Mesenchymal stem cell (in vitro differentiated cells and primary cell): Measurements from ENCODE around the gene SYDE2.

Experiments
- DNase-seq: peaks from one replicate; pipeline ENCODE4 v3.0.0-alpha.2; 2013
- H2AFZ ChIP-seq: one replicate; pipeline ENCODE4 v1.6.1; 2013; ENCODE audit warnings: low read depth, mild to moderate bottlenecking, control low read depth, inconsistent platforms, low read length, moderate library complexity
- H2AK5ac ChIP-seq: 2 replicates; pipeline ENCODE4 v1.6.1; 2013; ENCODE audit warnings: low read length, moderate library complexity, mild to moderate bottlenecking, inconsistent platforms; ENCODE audit not compliant: severe bottlenecking
- H2BK120ac ChIP-seq: one replicate; pipeline ENCODE4 v1.6.1; 2013; ENCODE audit warnings: low read depth, mild to moderate bottlenecking, inconsistent platforms, low read length, moderate library complexity
- H2BK12ac ChIP-seq, 2 experiments: one replicate each; pipeline ENCODE4 v1.6.1; 2013; ENCODE audit warnings: inconsistent platforms in 2 of 2, low read length in 2 of 2, mild to moderate bottlenecking in 2 of 2, moderate library complexity in 2 of 2, control low read depth in 1 of 2
- H2BK15ac ChIP-seq: one replicate; pipeline ENCODE4 v1.6.1; 2013; ENCODE audit warnings: mild to moderate bottlenecking, low read depth, inconsistent platforms; ENCODE audit not compliant: poor library complexity, severe bottlenecking
- H2BK5ac ChIP-seq: 2 replicates; pipeline ENCODE4 v1.6.1; 2013; ENCODE audit warnings: low read depth, mild to moderate bottlenecking, low read length, control low read depth, inconsistent platforms; ENCODE audit not compliant: poor library complexity, severe bottlenecking
- H3K14ac ChIP-seq, 2 experiments: one replicate each; pipeline ENCODE4 v1.6.1; 2013; ENCODE audit warnings: inconsistent platforms in 2 of 2, low read length in 2 of 2, control low read depth in 1 of 2, mild to moderate bottlenecking in 1 of 2, moderate library complexity in 1 of 2
- H3K18ac ChIP-seq, 2 experiments: one replicate each; pipeline ENCODE4 v1.6.1; 2013; ENCODE audit warnings: inconsistent platforms in 2 of 2, low read length in 2 of 2, control low read depth in 1 of 2, low read depth in 1 of 2, mild to moderate bottlenecking in 1 of 2
- H3K23ac ChIP-seq, 2 experiments: one replicate each; pipeline ENCODE4 v1.6.1; 2013; ENCODE audit warnings: inconsistent platforms in 2 of 2, low read length in 2 of 2, mild to moderate bottlenecking in 2 of 2, moderate library complexity in 2 of 2, control low read depth in 1 of 2
- H3K27ac ChIP-seq: 2 replicates; pipeline ENCODE4 v1.5.1; 2013; ENCODE audit warnings: mild to moderate bottlenecking, moderate library complexity, low read length, control low read depth, inconsistent platforms; ENCODE audit not compliant: poor library complexity, severe bottlenecking
- H3K27me3 ChIP-seq, 2 experiments: 2 replicates each; pipeline versions ENCODE4 v1.6.1 to v1.7.0; 2013; ENCODE audit warnings: low read length in 2 of 2, mild to moderate bottlenecking in 2 of 2, moderate library complexity in 2 of 2, control low read depth in 1 of 2, inconsistent platforms in 1 of 2; ENCODE audit not compliant: control insufficient read depth in 1 of 2, insufficient read depth in 1 of 2
- H3K36me3 ChIP-seq, 2 experiments: 2 replicates each; pipeline versions ENCODE4 v1.6.1 to v1.7.0; 2013; ENCODE audit warnings: low read length in 2 of 2, control low read depth in 1 of 2, inconsistent platforms in 1 of 2, low read depth in 1 of 2, mild to moderate bottlenecking in 1 of 2; ENCODE audit not compliant: insufficient read depth in 2 of 2, control insufficient read depth in 1 of 2
- H3K4ac ChIP-seq, 2 experiments: one replicate each; pipeline ENCODE4 v1.6.1; 2013; ENCODE audit warnings: inconsistent platforms in 2 of 2, low read length in 2 of 2, mild to moderate bottlenecking in 2 of 2, moderate library complexity in 2 of 2, control low read depth in 1 of 2, low read depth in 1 of 2
- H3K4me1 ChIP-seq: 2 replicates; pipeline ENCODE4 v1.6.1; 2013; ENCODE audit warnings: low read depth, low read length, control low read depth; ENCODE audit not compliant: control insufficient read depth, insufficient read depth
- H3K4me2 ChIP-seq: 2 replicates; pipeline ENCODE4 v1.6.1; 2013; ENCODE audit warnings: low read length, mild to moderate bottlenecking, inconsistent platforms; ENCODE audit not compliant: poor library complexity, severe bottlenecking
- H3K4me3 ChIP-seq, 2 experiments: 2 replicates each; pipeline versions ENCODE4 v1.5.1 to v1.7.0; 2013; ENCODE audit warnings: low read length in 2 of 2, mild to moderate bottlenecking in 2 of 2, control low read depth in 1 of 2, low read depth in 1 of 2; ENCODE audit not compliant: insufficient read depth in 1 of 2
- H3K79me1 ChIP-seq: replicated peaks from 2 replicates; pipeline ENCODE4 v1.6.1; 2013; ENCODE audit warnings: mild to moderate bottlenecking, control low read depth, low read length, inconsistent platforms; ENCODE audit not compliant: poor library complexity, severe bottlenecking
- H3K9ac ChIP-seq: 2 replicates; pipeline ENCODE4 v1.7.0; 2013; ENCODE audit warnings: mild to moderate bottlenecking, low read length, moderate library complexity
- H3K9me3 ChIP-seq: 2 replicates; pipeline ENCODE4 v1.7.0; 2013; ENCODE audit warnings: mild to moderate bottlenecking, low read length; ENCODE audit not compliant: control insufficient read depth
- H4K8ac ChIP-seq: one replicate; pipeline ENCODE4 v1.6.1; 2013; ENCODE audit warnings: inconsistent platforms, mild to moderate bottlenecking, low read length, moderate library complexity
- H4K91ac ChIP-seq: one replicate; pipeline ENCODE4 v1.6.1; 2013; ENCODE audit warnings: mild to moderate bottlenecking, low read length, inconsistent platforms
- WGBS: methylation state at CpG from one replicate; pipeline ENCODE4 v1.1.7; 2013; ENCODE audit warnings: mixed read lengths; 5-methylcytosine and 5-hydroxymethylcytosine counted together

SYDE2 gene

DNA sequence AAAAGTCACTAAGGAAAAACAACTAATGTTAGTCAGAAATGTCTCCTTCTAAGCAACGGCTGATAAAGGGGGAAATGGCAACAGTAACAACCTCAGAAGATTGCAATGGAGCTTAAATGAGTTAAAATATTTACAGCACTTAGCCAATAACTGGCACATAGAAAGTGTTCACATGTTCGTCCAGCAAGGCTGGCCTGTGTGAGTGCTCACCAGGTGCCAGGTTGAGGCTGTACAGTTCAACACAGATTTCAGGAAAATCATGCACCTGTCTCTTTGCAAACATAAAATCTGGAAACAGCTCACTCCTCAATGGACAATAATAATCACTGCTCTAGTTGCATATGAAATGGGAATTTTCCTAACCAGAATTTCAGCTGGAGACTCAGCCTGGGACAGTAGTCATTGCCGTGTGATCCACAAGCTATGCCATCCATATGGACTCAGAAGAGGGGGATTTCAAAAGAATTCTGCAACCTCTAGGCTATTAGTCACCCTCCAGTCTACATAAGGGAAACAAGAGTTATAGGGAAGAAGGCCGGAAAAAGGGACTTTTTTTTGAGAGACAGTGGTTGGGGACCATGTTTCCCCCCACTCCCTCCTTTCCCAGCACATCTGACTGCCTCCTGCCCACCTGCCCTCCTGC, 68.6 kb downstream of the SYDE2 start:
- Histone ChIP-seq H3K23ac (no peak overlapping the region), H3K27me3 (no peaks in the 10 kb centered on the region), H2BK5ac (no peak overlapping the region), H2AFZ (no peak overlapping the region), H4K91ac (no peak overlapping the region), H3K4me3 (no peak overlapping the region), H2AK5ac (no peak overlapping the region), H3K9me3 (no peaks in the 10 kb centered on the region), H3K27ac (no peak overlapping the region), H2BK120ac (no peak overlapping the region), H3K79me1 (no peaks in the 10 kb centered on the region), H3K18ac (no peak overlapping the region), H4K8ac (no peak overlapping the region), H2BK15ac (no peak overlapping the region), H3K36me3 (no peaks in the 10 kb centered on the region), H3K4me2 (no peak overlapping the region), H2BK12ac (no peak overlapping the region), H3K9ac (no peak overlapping the region), H3K14ac (no peak overlapping the region), H3K4me1 (peaks cover 6% of the 10 kb centered on the region), H3K4ac (no peak overlapping the region)
- WGBS = 60% methylated on average over 4 of the region's 4 CpGs
- DNase-seq = peak; percentile 48

DNA sequence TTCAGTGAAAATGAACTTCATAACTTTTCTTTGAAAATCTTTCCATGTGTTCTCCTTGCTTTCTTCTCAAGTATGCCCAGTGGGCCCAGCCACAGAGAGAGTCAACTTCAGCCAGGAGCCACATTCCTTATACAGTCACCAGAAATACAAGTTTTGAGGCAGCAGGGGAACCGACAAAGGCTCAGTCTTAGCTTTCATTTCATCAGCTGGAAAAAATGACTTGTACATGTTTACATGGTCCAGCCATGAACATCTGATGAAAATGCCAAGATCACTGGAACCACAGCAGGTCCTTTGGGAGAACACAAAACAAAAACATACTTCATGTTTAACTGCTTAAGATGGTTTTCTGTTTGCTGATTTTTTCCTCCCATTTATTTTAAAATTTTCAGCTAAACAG, 72.5 kb downstream of the SYDE2 start:
- no peaks in the 10 kb centered on the region for H3K27me3 ChIP-seq
- DNase-seq = peak; percentile 65
- peaks cover 0 to 3% of the 10 kb centered on the region in 2 experiments for H3K36me3 ChIP-seq

DNA sequence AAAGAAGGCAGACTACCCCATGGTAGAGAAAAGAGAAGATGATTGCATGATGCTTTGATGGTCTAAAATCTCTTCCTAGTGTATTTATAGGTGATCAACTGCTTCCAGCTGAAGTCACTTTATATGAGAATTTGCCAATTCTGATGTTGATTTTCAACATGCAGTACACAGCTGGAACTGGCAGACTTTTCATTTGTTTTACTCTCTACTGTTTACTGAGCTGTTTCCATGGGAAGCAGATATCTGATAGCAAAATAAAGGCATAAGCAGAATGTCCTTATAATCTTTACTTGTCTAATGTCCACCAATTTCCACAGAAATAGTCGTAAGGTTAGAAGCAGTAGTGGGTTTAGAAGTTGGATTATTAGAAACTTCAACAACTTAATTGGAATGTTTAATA, 74.9 kb downstream of the SYDE2 start:
- no peak overlapping the region for H2AK5ac ChIP-seq
- no peak overlapping the region for H2AFZ ChIP-seq
- no peaks in the 10 kb centered on the region for H3K27me3 ChIP-seq
- H3K4ac ChIP-seq = no peak overlapping the region
- WGBS = no CpG with 5 or more reads among the region's 1 CpG
- H3K79me1 ChIP-seq = no peaks in the 10 kb centered on the region
- no peak overlapping the region for H3K18ac ChIP-seq
- H3K36me3 ChIP-seq = peaks cover 0 to 3% of the 10 kb centered on the region in 2 experiments
- no peak overlapping the region for H3K23ac ChIP-seq
- peak; percentile 18 for DNase-seq
- H3K4me3 ChIP-seq = no peak overlapping the region
- H2BK15ac ChIP-seq = no peak overlapping the region
- H2BK12ac ChIP-seq = no peak overlapping the region
- H3K27ac ChIP-seq = no peak overlapping the region
- no peaks in the 10 kb centered on the region for H3K9me3 ChIP-seq
- no peak overlapping the region for H3K14ac ChIP-seq
- H4K91ac ChIP-seq = no peak overlapping the region
- no peak overlapping the region for H4K8ac ChIP-seq
- H2BK5ac ChIP-seq = no peak overlapping the region
- H3K4me1 ChIP-seq = no peaks in the 10 kb centered on the region
- H3K4me2 ChIP-seq = no peak overlapping the region
- H2BK120ac ChIP-seq = no peak overlapping the region
- H3K9ac ChIP-seq = no peak overlapping the region

More for the DNA sequence above, 72.5 kb downstream of the SYDE2 start:
- Histone ChIP-seq H2AFZ (no peak overlapping the region), H3K9me3 (no peaks in the 10 kb centered on the region), H3K18ac (no peak overlapping the region), H3K23ac (no peak overlapping the region), H3K4me2 (no peak overlapping the region), H3K14ac (no peak overlapping the region), H2BK5ac (no peak overlapping the region), H2BK15ac (no peak overlapping the region), H2AK5ac (no peak overlapping the region), H2BK12ac (no peak overlapping the region), H4K8ac (no peak overlapping the region), H3K4ac (no peak overlapping the region), H3K27ac (no peak overlapping the region), H3K4me1 (no peaks in the 10 kb centered on the region), H3K4me3 (no peak overlapping the region), H3K79me1 (no peaks in the 10 kb centered on the region), H4K91ac (no peak overlapping the region), H2BK120ac (no peak overlapping the region), H3K9ac (no peak overlapping the region)
- 88% methylated on average over 1 of the region's 1 CpG for WGBS

DNA sequence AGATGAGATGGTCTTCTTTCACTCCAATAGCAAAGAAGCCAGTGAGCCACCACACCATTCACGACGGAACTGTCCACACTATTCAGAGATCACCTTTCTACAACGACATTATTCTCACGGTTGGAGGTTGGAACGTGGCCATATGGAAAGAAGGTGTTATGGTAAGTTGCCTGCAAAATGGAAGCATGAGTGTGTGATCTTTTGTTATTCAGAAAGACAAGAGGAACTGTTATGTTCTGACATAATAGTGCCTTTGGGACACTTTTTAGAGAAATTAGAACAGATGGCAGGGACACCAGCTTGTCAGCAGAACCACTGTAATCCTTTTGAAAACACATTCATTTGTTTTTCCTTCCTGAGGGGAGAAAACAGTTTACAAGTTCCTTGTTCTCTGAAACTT, 76.7 kb downstream of the SYDE2 start:
- H2BK5ac ChIP-seq = no peak overlapping the region

More for the DNA sequence above, 76.7 kb downstream of the SYDE2 start:
- Histone ChIP-seq H2BK15ac (no peak overlapping the region), H4K8ac (no peak overlapping the region), H3K36me3 (peaks cover 0 to 3% of the 10 kb centered on the region in 2 experiments), H3K4me2 (no peak overlapping the region), H3K27ac (no peak overlapping the region), H3K4me3 (no peak overlapping the region), H2BK120ac (no peak overlapping the region), H3K9ac (no peak overlapping the region), H3K23ac (no peak overlapping the region), H4K91ac (no peak overlapping the region), H2AK5ac (no peak overlapping the region), H3K4me1 (no peaks in the 10 kb centered on the region), H3K18ac (no peak overlapping the region), H3K4ac (no peak overlapping the region), H3K79me1 (no peaks in the 10 kb centered on the region), H3K9me3 (no peaks in the 10 kb centered on the region), H2AFZ (no peak overlapping the region), H3K14ac (no peak overlapping the region), H2BK12ac (no peak overlapping the region), H3K27me3 (no peaks in the 10 kb centered on the region)
- no peak for DNase-seq
- WGBS = 89% methylated on average over 3 of the region's 5 CpGs
